ENCODE data around the gene SLC2A4RG.

SLC2A4RG gene

GRCh38 chr20:63741676-63742380 is 2.3 kb downstream of the SLC2A4RG start:
- peak in 1 of 2 experiments; percentile 11 for DNase-seq

DNA sequence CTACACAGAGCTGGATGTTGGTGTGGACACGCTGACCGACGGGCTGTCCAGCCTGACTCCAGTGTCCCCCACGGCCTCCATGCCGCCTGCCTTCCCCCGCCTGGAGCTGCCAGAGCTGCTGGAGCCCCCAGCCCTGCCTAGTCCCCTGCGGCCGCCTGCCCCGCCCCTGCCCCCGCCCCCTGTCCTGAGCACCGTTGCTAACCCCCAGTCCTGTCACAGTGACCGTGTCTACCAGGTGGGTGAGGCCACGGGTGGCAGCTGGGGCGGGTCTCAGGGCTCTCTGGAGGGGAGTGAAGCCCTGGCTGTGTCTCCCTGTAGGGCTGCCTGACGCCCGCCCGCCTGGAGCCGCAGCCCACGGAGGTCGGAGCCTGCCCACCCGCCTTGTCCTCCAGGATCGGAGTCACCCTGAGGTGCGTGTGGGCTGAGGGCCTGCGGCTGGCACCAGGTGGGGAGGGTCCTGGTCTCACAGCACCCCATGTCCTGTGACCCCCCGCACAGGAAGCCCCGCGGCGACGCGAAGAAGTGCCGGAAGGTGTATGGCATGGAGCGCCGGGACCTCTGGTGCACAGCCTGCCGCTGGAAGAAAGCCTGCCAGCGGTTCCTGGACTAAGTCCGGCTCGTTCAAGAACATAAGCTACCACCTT is 2.9 kb downstream of the SLC2A4RG start:
- DNase-seq, result peak in 1 of 2 experiments; percentile 10

GRCh38 chr20:63743210-63743970 is 3.8 kb downstream of the SLC2A4RG start:
- no peak for DNase-seq

- DNase-seq, result no peak
Measured at GRCh38 chr20:63744158-63744557, 4.6 kb downstream of the SLC2A4RG start.

DNA sequence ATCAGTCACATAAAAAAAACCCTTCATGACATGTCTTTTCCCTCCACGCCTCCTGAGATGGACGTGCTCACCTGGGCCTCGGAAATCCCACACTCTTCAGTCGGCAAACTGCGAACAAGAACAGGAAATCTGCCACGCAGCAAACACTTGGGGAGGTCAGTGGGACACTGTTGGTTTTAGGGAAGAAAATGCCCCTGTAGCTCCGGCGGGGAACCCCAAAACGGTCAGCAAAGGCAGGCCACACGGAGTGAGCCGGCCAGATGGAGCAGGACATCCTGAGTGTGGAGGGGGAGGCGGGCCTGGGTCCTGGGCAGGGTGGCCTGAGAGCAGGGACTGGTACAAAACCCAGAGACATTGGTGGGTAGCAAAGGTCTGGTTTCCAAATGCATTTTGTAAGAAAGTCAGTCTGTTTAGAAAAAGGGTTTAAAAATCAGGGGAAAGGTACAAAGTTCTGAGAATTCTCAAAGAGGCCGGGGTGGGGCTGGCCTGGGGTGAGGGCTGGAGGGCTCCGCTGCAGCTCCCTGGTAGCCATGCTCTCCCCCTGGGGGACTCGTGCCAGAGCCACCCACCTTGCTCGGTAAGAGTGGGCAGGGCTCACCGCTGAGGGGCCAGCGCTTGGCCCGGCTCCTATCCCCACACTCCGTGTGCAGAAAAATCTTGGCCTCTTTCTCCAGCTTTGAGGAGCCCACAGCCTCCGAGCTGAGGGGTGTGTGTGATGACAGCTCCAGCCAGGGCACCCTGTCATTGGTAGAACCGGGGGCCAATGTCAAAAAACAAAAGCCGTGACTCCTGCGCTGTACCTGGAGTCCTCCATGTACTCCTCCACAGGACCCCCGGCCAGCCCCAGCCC is 5.2 kb downstream of the SLC2A4RG start:
- no peak for DNase-seq

DNA sequence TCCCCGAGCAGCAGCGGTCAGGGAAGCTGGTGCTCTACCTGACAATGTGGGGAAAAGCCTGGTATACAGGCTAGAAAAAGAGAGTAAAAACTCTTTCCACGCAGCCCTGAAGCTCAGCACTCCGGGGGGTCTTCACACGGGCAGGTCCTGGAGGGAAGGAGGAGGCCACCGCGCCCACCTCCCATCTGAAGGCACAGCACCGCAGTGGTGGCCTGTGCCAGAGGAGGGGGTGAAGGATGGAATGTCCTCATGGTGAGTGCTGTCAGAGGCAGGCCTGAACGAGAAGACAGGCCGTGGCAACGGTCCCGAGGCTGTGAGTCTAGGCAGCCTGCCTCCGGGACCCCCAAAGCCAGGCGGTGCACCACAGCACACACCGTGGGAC is 5.8 kb downstream of the SLC2A4RG start:
- no peak for DNase-seq

GRCh38 chr20:63745961-63746731 is 6.6 kb downstream of the SLC2A4RG start:
- DNase-seq, result no peak

DNA sequence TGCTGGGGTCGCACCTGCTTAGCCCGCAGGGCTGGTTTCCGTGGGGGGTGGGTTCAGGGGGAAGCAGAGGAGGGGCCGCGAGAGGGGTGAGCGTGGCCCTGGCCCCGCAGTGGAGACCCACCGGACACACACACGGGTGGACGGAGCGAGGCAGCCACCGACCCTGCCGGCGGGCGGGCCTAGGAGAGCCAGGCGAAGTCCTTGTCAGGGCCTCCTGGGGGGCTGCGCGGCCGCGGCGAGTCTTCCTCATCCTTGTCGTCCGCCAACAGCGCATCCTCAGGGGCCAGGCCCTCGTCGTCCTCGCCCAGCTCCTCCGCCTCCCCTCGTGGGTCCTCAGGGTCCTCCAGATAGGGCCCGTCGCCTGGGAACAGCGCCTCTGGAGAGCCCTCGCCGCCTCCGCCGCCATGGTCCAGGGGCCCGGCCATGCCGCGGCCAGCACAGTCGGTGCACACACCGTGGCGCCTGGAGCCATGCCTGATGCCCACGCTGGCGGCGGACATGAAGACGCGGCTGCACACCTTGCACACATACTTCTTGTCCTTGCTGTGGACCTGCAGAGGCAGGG is 7.3 kb downstream of the SLC2A4RG start:
- no peak for DNase-seq

DNA sequence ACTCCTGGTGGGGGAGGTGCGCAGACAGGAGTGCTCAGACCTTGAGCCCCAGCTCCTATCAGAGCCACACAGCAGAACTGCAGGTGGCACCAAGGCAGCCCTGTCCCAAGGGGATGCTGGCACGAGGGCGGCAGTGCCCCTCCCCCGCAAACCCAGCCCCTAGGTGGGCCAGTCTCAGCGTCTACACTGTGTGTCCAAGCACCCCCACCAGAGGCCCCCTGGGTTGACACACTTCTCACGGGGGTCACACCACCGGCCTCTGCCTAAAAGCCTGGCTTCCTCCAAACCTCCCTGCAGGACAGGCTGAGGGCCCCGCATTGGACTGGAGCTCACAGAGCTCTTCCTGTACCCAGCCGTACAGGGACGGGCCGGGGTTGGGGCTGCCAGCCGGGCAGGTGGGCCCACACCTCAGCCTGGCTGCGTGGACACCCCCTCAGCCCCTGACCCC is 8.1 kb downstream of the SLC2A4RG start:
- DNase-seq, result no peak

- DNase-seq, result no peak
Measured at GRCh38 chr20:63748070-63748933, 8.7 kb downstream of the SLC2A4RG start.

DNA sequence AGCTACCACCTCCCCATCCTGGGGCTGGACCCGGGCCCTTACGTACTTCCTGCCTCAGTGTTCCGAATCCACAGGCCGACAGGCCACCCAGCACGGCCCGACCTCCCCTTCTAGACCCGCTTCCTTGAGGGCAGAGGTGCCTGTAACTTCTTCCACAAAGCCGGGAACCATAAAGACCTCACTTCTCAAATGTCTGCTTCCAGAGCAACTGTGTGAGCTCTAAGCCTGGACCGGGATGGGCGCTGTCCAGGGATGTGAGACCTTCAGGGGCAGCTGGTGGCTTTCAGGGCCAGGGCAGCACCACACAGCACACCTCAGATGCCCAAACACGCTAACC is 9.3 kb downstream of the SLC2A4RG start:
- DNase-seq, result no peak

DNA sequence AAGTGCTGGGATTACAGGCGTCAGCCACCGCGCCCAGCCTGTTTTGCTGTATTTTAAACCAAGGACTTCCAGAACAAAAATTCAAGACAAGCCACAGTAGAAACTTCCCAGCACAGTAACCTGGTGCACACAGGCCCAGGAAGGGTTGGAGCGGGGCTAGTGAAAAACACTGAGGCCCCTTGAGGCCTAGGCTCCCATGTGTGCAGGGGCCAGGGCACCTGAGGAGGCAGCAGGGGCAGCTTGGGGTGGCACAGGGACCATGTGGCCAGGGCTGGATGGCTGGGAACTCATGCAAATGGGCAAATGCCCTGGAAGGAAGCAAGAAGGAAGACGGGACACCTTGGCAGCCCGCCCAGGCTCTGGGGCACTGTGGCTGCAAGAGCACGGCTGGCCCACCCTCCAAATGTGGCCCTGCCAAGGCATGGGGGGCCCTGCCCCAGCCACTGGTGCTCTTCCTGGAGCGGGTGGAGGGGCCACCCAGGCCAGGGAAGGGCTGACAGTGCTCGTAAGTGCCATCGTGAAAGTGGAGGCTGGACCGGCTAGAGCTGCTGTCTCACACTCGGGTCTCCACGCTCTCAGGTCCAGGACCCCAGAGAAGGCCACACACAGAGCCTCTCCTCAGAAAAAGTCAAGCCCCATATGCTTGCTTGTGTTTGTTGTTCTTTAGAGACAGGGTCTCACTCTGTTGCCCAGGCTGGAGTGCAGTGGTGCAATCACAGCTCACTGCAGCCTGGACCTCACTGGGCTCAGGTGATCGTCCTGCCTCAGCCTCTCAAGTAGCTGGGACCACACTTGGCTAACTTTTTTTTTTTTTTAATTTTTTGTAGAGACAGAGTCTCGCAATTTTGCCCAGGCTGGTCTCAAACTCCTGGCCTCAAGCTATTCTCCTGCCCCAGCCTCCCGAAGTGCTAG is 10.3 kb downstream of the SLC2A4RG start:
- no peak for DNase-seq

DNA sequence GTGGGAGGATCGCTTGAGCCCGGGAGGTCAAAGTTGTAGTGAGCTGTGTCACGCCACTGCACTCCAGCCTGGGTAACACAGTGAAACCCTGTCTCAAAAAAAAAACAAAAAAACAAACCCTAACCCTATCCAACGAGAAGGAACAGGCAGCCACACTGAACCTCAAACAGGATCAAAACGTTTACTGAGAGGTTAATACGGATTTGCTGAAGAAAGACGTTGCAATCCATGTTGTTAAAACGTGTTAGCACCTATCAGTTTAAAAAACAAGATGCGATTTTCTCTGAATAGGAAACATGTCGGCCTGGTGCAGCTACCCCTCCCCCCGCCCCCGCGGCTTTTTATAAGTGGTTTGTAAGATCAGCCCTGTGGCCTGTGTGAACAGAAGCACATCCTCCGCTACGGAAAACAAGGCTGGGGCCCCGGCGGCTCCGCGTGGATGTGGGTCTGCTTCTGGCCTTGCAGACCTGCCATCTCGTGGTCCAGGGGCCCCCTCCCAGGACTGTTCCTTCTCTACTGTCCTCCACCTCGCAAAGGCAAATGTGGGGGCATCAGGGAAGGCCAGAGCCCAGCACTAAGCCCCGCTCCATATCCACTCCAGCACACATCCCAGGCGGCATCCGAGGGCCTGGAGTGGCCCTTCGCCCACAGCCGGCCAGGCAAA is 11.4 kb downstream of the SLC2A4RG start:
- DNase-seq, result peak; percentile 71 to 74

- peak; percentile 55 to 59 for DNase-seq
Measured at GRCh38 chr20:63751471-63752271, 12.1 kb downstream of the SLC2A4RG start.

- DNase-seq, result no peak
Measured at GRCh38 chr20:63752411-63753101, 13.0 kb downstream of the SLC2A4RG start.

- no peak for DNase-seq
Measured at GRCh38 chr20:63753381-63753780, 13.8 kb downstream of the SLC2A4RG start.

- no peak for DNase-seq
Measured at GRCh38 chr20:63754008-63754407, 14.4 kb downstream of the SLC2A4RG start.

Measured in activated T-cell treated with anti-CD3 and anti-CD28 coated beads, Interleukin-2, amount 50 U/mL, for 48 hours (primary cell).